T-helper 2 cell treated with Interferon-gamma antibody and Interleukin-4, amounts not matched to agents 5 μg/mL and 100 μg/mL, for 36 hours (primary cell): ENCODE results near the gene MAD2L2.

Experiments used
- DNase-seq: peaks from one replicate; pipeline ENCODE4 v3.0.0; 2021; ENCODE audit warnings: low spot score
- H3K27ac Mint-ChIP-seq: one replicate; pipeline ENCODE4 v1.8.0; 2021; ENCODE audit warnings: mild to moderate bottlenecking, mixed read lengths
- H3K27me3 Mint-ChIP-seq: one replicate; pipeline ENCODE4 v1.8.0; 2021; ENCODE audit warnings: low read depth, mixed read lengths
- H3K36me3 Mint-ChIP-seq: one replicate; pipeline ENCODE4 v1.8.0; 2021; ENCODE audit warnings: low read depth, mixed read lengths
- H3K4me1 Mint-ChIP-seq: one replicate; pipeline ENCODE4 v1.8.0; 2021; ENCODE audit warnings: low read depth, mixed read lengths
- H3K4me3 Mint-ChIP-seq: one replicate; pipeline ENCODE4 v1.8.0; 2022; ENCODE audit warnings: mild to moderate bottlenecking, moderate library complexity, mixed read lengths
- H3K9me3 Mint-ChIP-seq: one replicate; pipeline ENCODE4 v1.8.0; 2021; ENCODE audit warnings: mixed read lengths

The MAD2L2 gene

DNA sequence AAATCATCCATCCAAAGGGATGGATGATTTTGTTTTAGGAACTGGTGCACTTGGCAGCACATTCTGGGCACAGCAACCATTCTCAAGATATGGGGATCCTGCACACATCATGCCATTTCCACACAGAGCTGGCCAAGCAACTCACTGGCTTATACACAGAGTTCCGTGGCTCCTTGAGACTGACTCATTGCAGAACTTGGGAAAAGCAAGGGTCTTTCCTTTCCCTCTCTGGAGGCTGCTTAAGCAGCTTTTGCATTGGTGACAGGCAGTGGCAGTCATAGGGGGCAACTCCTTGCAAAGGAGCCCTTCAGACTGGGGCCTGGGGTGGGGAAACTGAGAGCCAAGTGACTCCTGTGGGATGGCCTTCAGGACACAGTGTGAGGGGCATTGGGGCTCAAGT lies 1.9 kb upstream of the MAD2L2 start:
- H3K9me3 Mint-ChIP-seq, result no peaks in the 10 kb centered on the region
- H3K4me1 Mint-ChIP-seq, result peaks cover 8% of the 10 kb centered on the region
- peaks cover 10% of the 10 kb centered on the region for H3K27me3 Mint-ChIP-seq
- no peak overlapping the region for H3K27ac Mint-ChIP-seq
- H3K4me3 Mint-ChIP-seq, result no peak overlapping the region
- H3K36me3 Mint-ChIP-seq, result peaks cover 5% of the 10 kb centered on the region
- DNase-seq, result no peak

DNA sequence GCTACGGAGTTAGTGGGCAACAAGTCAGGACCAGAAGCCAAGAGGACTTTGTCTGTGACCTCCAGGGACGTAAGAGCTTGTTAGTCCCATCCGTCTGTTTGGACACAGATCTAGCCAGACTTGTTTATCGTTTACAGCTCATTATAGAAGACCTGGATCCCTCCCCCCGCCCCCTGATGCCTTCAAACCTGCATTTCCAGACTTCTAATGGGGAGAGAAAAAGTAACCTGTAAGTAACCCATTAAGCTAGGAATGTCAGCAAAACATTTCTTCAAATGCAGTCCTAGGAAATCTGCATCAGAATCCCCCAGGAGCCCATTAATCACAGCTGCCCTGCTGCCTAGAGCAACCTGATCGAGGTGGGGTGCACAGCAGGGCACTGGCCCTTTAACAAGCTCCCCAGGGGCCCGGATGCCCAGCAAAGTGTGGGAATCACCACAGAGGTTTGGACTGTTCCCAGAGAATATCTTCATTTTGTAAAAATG lies 1.4 kb upstream of the MAD2L2 start:
- peak overlapping the region; percentile 40 for H3K4me3 Mint-ChIP-seq
- H3K4me1 Mint-ChIP-seq, result peaks cover 8% of the 10 kb centered on the region
- H3K9me3 Mint-ChIP-seq, result no peaks in the 10 kb centered on the region
- H3K27me3 Mint-ChIP-seq, result peaks cover 7% of the 10 kb centered on the region
- H3K36me3 Mint-ChIP-seq, result peaks cover 5% of the 10 kb centered on the region
- no peak for DNase-seq
- no peak overlapping the region for H3K27ac Mint-ChIP-seq

DNA sequence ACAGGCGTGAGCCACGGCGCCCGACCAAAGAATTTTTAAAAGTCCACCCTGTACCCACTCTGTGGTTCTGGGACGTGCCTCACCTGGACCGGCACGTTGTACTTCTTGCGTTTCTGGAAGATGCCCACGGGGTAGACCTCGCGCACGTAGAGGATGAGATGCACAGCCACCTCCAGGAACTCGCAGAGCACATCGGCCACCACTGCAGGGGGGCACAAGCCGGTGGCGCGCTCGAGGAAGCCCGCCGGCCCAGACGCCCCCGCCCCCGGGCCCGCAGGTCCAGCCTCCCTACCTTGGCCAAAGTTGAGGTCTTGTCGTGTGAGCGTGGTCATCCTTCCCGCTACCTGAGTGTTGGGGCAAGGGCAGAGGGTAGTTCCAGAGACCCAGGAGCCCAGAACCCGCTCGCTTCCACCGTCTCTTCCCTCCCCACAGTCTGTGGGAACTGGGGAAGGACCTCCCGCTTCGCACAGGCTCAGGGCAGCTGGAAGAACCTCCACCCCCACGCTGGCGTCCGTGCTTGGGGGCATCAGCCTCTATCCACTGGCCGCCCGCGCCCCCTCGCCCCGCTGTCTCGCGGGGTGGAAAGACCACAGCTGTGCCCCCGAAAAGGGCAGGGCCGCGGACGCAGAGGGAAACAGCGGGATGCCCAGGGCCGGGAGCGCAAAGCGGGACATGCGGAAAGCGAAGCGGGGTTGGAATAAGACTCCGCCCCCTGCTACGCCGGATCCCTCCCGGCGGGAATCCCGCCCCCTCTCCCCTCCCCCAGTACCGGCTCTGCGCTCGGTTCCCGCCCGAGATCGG lies 478 bp downstream of the MAD2L2 start:
- peaks cover 3% of the 10 kb centered on the region for H3K27me3 Mint-ChIP-seq
- no peaks in the 10 kb centered on the region for H3K9me3 Mint-ChIP-seq
- peak overlapping the region; percentile 86 for H3K4me3 Mint-ChIP-seq
- no peak for DNase-seq
- peaks cover 8% of the 10 kb centered on the region for H3K4me1 Mint-ChIP-seq
- H3K27ac Mint-ChIP-seq, result peak overlapping the region; percentile 65
- H3K36me3 Mint-ChIP-seq, result peaks cover 9% of the 10 kb centered on the region

- peaks cover 17% of the 10 kb centered on the region for H3K36me3 Mint-ChIP-seq
- H3K4me3 Mint-ChIP-seq, result peak overlapping the region; percentile 4
- no peaks in the 10 kb centered on the region for H3K9me3 Mint-ChIP-seq
- H3K27ac Mint-ChIP-seq, result no peak overlapping the region
- H3K4me1 Mint-ChIP-seq, result peaks cover 8% of the 10 kb centered on the region
- DNase-seq, result no peak
- no peaks in the 10 kb centered on the region for H3K27me3 Mint-ChIP-seq
Observed at GRCh38 chr1:11678442-11678841, 2.5 kb downstream of the MAD2L2 start.

- Mint-ChIP-seq H3K27ac (no peak overlapping the region), H3K9me3 (no peaks in the 10 kb centered on the region), H3K36me3 (peaks cover 23% of the 10 kb centered on the region), H3K4me1 (peaks cover 4% of the 10 kb centered on the region), H3K27me3 (no peaks in the 10 kb centered on the region), H3K4me3 (no peak overlapping the region)
- DNase-seq, result no peak
Observed at GRCh38 chr1:11676386-11677103, 4.4 kb downstream of the MAD2L2 start.

DNA sequence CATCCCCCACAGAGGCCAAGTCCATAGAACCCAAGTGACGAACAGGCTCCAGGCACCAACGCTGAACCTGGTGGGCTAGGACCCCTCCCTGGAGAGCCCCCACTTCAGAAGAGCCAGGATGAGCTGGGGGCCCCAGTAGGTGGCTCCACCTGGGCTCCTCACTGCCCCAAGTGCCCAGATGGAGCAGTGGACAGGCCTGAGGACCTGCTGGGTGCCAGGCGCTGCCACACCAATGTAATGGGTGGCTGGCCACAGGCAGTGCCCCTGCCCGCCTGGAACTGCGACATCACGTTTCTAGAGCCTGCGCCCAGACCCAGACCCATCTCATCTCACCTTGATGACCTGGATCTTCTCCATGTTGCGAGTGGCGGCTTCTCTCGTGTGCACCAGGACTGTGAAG lies 5.6 kb downstream of the MAD2L2 start:
- Mint-ChIP-seq H3K36me3 (peaks cover 26% of the 10 kb centered on the region), H3K4me1 (peaks cover 4% of the 10 kb centered on the region), H3K27me3 (no peaks in the 10 kb centered on the region), H3K4me3 (no peak overlapping the region), H3K9me3 (no peaks in the 10 kb centered on the region), H3K27ac (no peak overlapping the region)
- no peak for DNase-seq

DNA sequence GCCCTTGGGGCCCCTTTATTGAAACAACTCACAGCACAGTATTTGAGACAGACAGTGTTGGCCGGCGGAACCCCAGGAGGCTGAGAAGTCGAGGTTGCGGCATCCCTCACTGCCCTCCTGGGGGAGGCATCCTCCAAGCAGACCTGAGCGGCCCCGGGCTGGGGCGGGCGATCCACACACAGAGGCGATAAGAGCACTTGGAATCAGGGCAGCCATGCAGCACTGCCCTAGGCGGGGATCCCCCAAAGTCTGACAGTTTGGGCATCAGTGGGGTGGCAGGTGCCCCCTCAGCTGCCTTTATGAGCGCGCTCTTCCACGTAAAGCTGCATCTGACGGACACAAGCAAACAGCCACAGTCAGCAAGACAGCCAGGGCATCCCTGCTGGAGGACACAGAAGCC lies 6.5 kb downstream of the MAD2L2 start:
- Mint-ChIP-seq H3K9me3 (no peaks in the 10 kb centered on the region), H3K4me3 (no peak overlapping the region), H3K36me3 (peaks cover 26% of the 10 kb centered on the region), H3K4me1 (peaks cover 1% of the 10 kb centered on the region), H3K27me3 (no peaks in the 10 kb centered on the region), H3K27ac (peak overlapping the region; percentile 45)
- no peak for DNase-seq

GRCh38 chr1:11673089-11673769 lies 7.7 kb downstream of the MAD2L2 start:
- Mint-ChIP-seq H3K27ac (no peak overlapping the region), H3K9me3 (no peaks in the 10 kb centered on the region), H3K4me1 (no peaks in the 10 kb centered on the region), H3K27me3 (no peaks in the 10 kb centered on the region), H3K36me3 (peaks cover 28% of the 10 kb centered on the region), H3K4me3 (no peak overlapping the region)
- no peak for DNase-seq

DNA sequence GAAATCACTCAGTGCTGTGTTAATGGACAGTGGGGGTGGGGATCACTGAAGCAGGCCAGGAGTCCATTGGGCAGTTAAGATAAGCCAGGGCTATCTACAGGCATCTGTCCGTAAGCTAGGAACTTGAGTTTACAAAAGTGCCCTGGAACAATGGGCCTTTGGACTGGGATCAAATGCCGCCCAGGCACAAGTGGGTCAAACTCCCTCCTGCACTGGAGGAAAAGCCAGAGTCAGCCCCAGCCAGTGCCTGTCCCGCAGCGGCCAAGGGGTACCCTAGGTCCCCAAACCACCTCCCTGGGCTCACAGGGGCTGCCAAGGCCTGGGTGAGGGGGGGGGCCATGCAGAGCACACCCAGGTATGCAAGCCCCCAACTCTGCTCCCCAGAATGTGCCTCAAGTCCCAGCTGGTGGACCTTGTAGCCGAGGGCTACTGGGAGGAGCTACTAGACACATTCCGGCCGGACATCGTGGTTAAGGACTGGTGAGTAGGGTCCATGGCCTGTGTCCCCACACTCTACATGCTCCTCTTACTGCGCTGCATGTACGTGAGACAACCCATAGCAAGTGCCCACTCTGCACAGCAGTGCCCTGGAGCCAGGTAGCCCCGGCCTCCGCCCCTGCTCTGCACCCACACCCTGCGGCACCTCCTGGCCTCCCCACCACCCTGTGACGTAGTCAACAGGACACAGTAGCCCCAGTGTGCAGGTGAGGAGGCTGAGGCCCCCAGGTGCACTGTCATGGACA lies 9.2 kb downstream of the MAD2L2 start:
- H3K36me3 Mint-ChIP-seq, result peaks cover 28% of the 10 kb centered on the region
- DNase-seq, result no peak
- no peak overlapping the region for H3K27ac Mint-ChIP-seq

GRCh38 chr1:11671205-11671543 lies 9.8 kb downstream of the MAD2L2 start:
- no peak overlapping the region for H3K4me3 Mint-ChIP-seq
- no peaks in the 10 kb centered on the region for H3K9me3 Mint-ChIP-seq
- H3K27ac Mint-ChIP-seq, result no peak overlapping the region
- no peaks in the 10 kb centered on the region for H3K27me3 Mint-ChIP-seq
- H3K4me1 Mint-ChIP-seq, result no peaks in the 10 kb centered on the region
- no peak for DNase-seq
- H3K36me3 Mint-ChIP-seq, result peaks cover 28% of the 10 kb centered on the region

More for the DNA sequence above, 9.2 kb downstream of the MAD2L2 start:
- Mint-ChIP-seq H3K4me3 (no peak overlapping the region), H3K9me3 (no peaks in the 10 kb centered on the region), H3K27me3 (no peaks in the 10 kb centered on the region), H3K4me1 (no peaks in the 10 kb centered on the region)

- Mint-ChIP-seq H3K9me3 (no peaks in the 10 kb centered on the region), H3K36me3 (peaks cover 27% of the 10 kb centered on the region), H3K4me3 (no peak overlapping the region), H3K27ac (peak overlapping the region; percentile 31), H3K27me3 (no peaks in the 10 kb centered on the region), H3K4me1 (no peaks in the 10 kb centered on the region)
- no peak for DNase-seq
Observed at GRCh38 chr1:11670747-11671146, 10.2 kb downstream of the MAD2L2 start.

GRCh38 chr1:11668516-11668915 lies 12.4 kb downstream of the MAD2L2 start:
- Mint-ChIP-seq H3K9me3 (no peaks in the 10 kb centered on the region), H3K4me3 (no peak overlapping the region), H3K4me1 (peaks cover under 1% of the 10 kb centered on the region), H3K36me3 (peaks cover 17% of the 10 kb centered on the region), H3K27me3 (no peaks in the 10 kb centered on the region), H3K27ac (no peak overlapping the region)
- no peak for DNase-seq

DNA sequence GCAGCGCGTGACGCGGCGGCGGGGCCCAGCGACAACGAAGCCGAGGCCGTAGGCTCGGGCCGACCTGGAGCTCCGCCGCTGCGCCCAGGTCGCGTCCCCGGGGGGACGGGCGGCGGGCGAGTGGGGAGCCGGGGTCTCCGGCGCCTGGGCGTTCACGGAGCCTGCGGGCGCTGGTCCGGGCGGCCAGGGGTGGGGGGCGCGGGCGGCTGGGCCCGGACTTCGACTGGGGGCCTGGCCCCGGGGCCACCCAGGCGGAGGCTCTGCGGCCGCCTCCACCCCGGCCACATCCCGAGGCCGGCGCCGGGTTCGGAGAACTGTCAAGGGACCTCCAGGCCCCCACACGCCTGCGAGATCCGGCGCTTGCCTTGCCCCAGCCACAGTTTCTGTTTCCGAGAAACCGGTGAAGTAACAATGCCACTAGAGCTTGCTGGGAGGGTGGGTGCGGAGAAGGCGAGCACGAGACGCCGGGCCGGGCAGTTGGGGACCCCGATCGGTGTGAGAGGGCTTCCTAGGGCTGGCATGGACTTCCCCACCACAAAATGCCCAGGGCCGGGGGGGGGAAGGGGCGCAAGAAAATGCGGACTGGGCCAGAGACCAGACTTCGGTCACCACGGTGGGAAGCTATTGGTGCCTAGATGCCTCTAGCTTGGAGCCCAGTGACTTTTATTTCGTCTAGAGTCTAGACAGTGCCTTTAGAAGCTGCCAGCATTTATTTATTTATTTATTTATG lies 16.4 kb downstream of the MAD2L2 start:
- peak overlapping the region; percentile 86 for H3K4me3 Mint-ChIP-seq
- DNase-seq, result peak; percentile 47
- peaks cover 13% of the 10 kb centered on the region for H3K36me3 Mint-ChIP-seq
- no peaks in the 10 kb centered on the region for H3K9me3 Mint-ChIP-seq
- peaks cover 3% of the 10 kb centered on the region for H3K4me1 Mint-ChIP-seq
- no peaks in the 10 kb centered on the region for H3K27me3 Mint-ChIP-seq
- H3K27ac Mint-ChIP-seq, result peak overlapping the region; percentile 88
